NT2/D1 (cell line): Measurements from ENCODE around the gene KCNG2.

Experiments used
- SUZ12 ChIP-seq: IDR thresholded peaks from 2 replicates; pipeline ENCODE4 v1.6.1; 2011; ENCODE audit not compliant: insufficient read length, insufficient read depth; ENCODE audit errors: extremely low read depth
- YY1 ChIP-seq: IDR thresholded peaks from 2 replicates; pipeline ENCODE4 v1.6.1; 2011; ENCODE audit not compliant: insufficient read length, insufficient read depth
- ZNF274 ChIP-seq: IDR thresholded peaks from 2 replicates; pipeline ENCODE4 v1.6.1; 2011; ENCODE audit warnings: mild to moderate bottlenecking, low read depth, low read length

DNA sequence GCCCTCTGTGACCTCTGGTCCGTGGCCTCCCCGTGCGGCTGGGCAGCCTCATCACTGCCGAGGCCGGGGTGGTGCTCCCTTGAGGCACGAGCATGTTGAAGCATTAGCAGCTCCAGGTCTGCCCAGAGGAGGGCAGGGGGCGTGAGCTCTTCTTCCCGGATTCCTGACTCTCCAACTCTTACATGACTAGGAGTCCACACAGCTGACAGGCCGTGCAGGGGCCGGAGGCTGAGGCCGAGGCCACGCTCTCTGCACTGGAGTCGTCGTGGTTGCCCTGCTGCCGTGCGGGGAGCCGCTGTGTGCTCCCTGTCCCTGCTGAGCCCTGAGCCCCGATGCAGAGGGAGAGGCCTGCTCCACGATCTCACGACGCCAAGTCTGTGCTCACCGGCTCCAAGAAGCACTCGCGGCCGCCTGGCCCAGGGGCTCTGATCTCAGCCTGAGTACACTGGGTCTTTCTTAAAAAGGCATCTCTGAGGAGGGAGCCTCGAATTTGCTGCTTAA is 19.4 kb upstream of the KCNG2 start:
- TF ChIP-seq YY1 (no peak), SUZ12 (no peak), ZNF274 (no peak)
